ENCODE data around the gene APOC3. TPM values are rescaled to one million over a fixed set of nuclear protein-coding genes. Genes with fewer than 3 reads are reported as not detected.

APOC3 gene
- total RNA-seq, 1 experiment from 2014 or later = 2.5 TPM

- ATAC-seq (no peak), DNase-seq (ENCODE audit: low spot score) (no peak)
- CTCF ChIA-PET = no interaction called here
- POLR2A ChIA-PET = no interaction called here
- Mint-ChIP-seq H3K9me3 (no peaks in the 10 kb centered on the region), H3K4me3 (no peak overlapping the region), H3K27me3 (ENCODE audit: low read depth) (no peaks in the 10 kb centered on the region), H3K27ac (no peak overlapping the region), H3K36me3 (peaks cover 42% of the 10 kb centered on the region), H3K4me1 (no peaks in the 10 kb centered on the region)
- no peak for TF ChIP-seq ZBTB43 (CRISPR knock-in tag; IDR thresholded peaks at IDR 0.05)
- no peak for TF ChIP-seq ZNF416 (CRISPR knock-in tag; IDR thresholded peaks at IDR 0.05)
- TF ChIP-seq SMAD4 (CRISPR knock-in tag; IDR thresholded peaks at IDR 0.05) = no peak
- no peak for TF ChIP-seq ZNF281 (CRISPR knock-in tag; IDR thresholded peaks at IDR 0.05)
- no peak for TF ChIP-seq MAX (CRISPR knock-in tag; IDR thresholded peaks at IDR 0.05)
- TF ChIP-seq E2F4 (CRISPR knock-in tag; IDR thresholded peaks at IDR 0.05; ENCODE audit: borderline replicate concordance, low read depth) = no peak
- TF ChIP-seq, protein P1, sequence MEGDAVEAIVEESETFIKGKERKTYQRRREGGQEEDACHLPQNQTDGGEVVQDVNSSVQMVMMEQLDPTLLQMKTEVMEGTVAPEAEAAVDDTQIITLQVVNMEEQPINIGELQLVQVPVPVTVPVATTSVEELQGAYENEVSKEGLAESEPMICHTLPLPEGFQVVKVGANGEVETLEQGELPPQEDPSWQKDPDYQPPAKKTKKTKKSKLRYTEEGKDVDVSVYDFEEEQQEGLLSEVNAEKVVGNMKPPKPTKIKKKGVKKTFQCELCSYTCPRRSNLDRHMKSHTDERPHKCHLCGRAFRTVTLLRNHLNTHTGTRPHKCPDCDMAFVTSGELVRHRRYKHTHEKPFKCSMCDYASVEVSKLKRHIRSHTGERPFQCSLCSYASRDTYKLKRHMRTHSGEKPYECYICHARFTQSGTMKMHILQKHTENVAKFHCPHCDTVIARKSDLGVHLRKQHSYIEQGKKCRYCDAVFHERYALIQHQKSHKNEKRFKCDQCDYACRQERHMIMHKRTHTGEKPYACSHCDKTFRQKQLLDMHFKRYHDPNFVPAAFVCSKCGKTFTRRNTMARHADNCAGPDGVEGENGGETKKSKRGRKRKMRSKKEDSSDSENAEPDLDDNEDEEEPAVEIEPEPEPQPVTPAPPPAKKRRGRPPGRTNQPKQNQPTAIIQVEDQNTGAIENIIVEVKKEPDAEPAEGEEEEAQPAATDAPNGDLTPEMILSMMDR (IDR thresholded peaks at IDR 0.05) = no peak
- no peak for TF ChIP-seq PRRX2 (CRISPR knock-in tag; IDR thresholded peaks at IDR 0.05)
- TF ChIP-seq MXD4 (CRISPR knock-in tag; IDR thresholded peaks at IDR 0.05; ENCODE audit: borderline replicate concordance) = no peak
- TF ChIP-seq, protein P2, sequence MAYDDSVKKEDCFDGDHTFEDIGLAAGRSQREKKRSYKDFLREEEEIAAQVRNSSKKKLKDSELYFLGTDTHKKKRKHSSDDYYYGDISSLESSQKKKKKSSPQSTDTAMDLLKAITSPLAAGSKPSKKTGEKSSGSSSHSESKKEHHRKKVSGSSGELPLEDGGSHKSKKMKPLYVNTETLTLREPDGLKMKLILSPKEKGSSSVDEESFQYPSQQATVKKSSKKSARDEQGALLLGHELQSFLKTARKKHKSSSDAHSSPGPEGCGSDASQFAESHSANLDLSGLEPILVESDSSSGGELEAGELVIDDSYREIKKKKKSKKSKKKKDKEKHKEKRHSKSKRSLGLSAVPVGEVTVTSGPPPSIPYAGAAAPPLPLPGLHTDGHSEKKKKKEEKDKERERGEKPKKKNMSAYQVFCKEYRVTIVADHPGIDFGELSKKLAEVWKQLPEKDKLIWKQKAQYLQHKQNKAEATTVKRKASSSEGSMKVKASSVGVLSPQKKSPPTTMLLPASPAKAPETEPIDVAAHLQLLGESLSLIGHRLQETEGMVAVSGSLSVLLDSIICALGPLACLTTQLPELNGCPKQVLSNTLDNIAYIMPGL (CRISPR knock-in tag; IDR thresholded peaks at IDR 0.05) = no peak
- no peak for TF ChIP-seq IRF2 (CRISPR knock-in tag; IDR thresholded peaks at IDR 0.05; ENCODE audit: borderline replicate concordance, low read depth)
- TF ChIP-seq, protein P3, sequence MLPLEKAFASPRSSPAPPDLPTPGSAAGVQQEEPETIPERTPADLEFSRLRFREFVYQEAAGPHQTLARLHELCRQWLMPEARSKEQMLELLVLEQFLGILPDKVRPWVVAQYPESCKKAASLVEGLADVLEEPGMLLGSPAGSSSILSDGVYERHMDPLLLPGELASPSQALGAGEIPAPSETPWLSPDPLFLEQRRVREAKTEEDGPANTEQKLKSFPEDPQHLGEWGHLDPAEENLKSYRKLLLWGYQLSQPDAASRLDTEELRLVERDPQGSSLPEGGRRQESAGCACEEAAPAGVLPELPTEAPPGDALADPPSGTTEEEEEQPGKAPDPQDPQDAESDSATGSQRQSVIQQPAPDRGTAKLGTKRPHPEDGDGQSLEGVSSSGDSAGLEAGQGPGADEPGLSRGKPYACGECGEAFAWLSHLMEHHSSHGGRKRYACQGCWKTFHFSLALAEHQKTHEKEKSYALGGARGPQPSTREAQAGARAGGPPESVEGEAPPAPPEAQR (CRISPR knock-in tag; IDR thresholded peaks at IDR 0.05) = no peak
- TF ChIP-seq MYBL2 (CRISPR knock-in tag; IDR thresholded peaks at IDR 0.05) = no peak
- TF ChIP-seq, protein P4, sequence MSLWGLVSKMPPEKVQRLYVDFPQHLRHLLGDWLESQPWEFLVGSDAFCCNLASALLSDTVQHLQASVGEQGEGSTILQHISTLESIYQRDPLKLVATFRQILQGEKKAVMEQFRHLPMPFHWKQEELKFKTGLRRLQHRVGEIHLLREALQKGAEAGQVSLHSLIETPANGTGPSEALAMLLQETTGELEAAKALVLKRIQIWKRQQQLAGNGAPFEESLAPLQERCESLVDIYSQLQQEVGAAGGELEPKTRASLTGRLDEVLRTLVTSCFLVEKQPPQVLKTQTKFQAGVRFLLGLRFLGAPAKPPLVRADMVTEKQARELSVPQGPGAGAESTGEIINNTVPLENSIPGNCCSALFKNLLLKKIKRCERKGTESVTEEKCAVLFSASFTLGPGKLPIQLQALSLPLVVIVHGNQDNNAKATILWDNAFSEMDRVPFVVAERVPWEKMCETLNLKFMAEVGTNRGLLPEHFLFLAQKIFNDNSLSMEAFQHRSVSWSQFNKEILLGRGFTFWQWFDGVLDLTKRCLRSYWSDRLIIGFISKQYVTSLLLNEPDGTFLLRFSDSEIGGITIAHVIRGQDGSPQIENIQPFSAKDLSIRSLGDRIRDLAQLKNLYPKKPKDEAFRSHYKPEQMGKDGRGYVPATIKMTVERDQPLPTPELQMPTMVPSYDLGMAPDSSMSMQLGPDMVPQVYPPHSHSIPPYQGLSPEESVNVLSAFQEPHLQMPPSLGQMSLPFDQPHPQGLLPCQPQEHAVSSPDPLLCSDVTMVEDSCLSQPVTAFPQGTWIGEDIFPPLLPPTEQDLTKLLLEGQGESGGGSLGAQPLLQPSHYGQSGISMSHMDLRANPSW (CRISPR knock-in tag; conservative IDR thresholded peaks at IDR 0.05; ENCODE audit: low read depth) = no peak
- TF ChIP-seq ZNF423 (CRISPR knock-in tag; IDR thresholded peaks at IDR 0.05) = no peak
- no peak for TF ChIP-seq ZNF317 (CRISPR knock-in tag; IDR thresholded peaks at IDR 0.05; ENCODE audit: borderline replicate concordance, low read depth)
- TF ChIP-seq NFYB (CRISPR knock-in tag; conservative IDR thresholded peaks at IDR 0.05; ENCODE audit: low read depth) = no peak
Observed at GRCh38 chr11:116857936-116858335, 28.2 kb downstream of the APOC3 start.

Measured in WTC11 (cell line).